HCT116 (cell line): ENCODE measurements around the gene TUBA4A. TPM values are rescaled to one million over a fixed set of nuclear protein-coding genes. Genes with fewer than 3 reads are reported as not detected.
A peak's percentile ranks its signal among the peaks of the same experiment; 100 is the strongest.

Experiments used
- ATAC-seq: fragments of 200-7000 bp; cut with Tn5 transposase; 2 replicates; pipeline ENCODE4 v1.9.1; 2020; ENCODE audit warnings: mild to moderate bottlenecking, moderate library complexity
- BruUV-seq: library from RNA; stranded (reverse); fragments of 400-500 nt; replicated peaks from 2 replicates; lab custom pipeline; 2021; lab: Mats Ljungman, UMichigan
- CTCF ChIA-PET: fragments of 300-600 bp; sonication (Branson Sonifier 250); formaldehyde crosslinking; loops from one replicate; lab custom pipeline; 2021; ENCODE audit warnings: antibody characterized with exemption; lab: Charles Lee
- POLR2A ChIA-PET: fragments of 300-600, 350-600 bp; sonication (Branson Sonifier 250); formaldehyde crosslinking; loops from one replicate; lab custom pipeline; 2021; ENCODE audit warnings: antibody characterized with exemption; lab: Charles Lee
- RAD21 ChIA-PET, 2 experiments: fragments of 300-600 bp; sonication (Branson Sonifier 250); formaldehyde crosslinking; loops; one replicate each; lab custom pipeline; 2023; ENCODE audit warnings: low total read pairs in 2 of 2; ENCODE audit not compliant: uncharacterized antibody in 2 of 2, unreplicated experiment in 2 of 2, low non-redundant PET in 1 of 2; lab: Charles Lee
- DNase-seq: peaks from one replicate; pipeline ENCODE4 v3.0.0-alpha.2; 2010; ENCODE audit warnings: low read depth, low spot score
- H2AFZ ChIP-seq: fragments of 200-600 bp; shearing (Covaris generic), sonication (generic); 2 replicates; pipeline ENCODE4 v1.6.1; 2017; ENCODE audit warnings: low read depth, mixed run types, mixed read lengths, antibody characterized with exemption, low read length; ENCODE audit not compliant: poor library complexity, severe bottlenecking
- H3K27ac ChIP-seq: 2 replicates; pipeline ENCODE4 v1.5.1; 2012; ENCODE audit warnings: low read depth, low read length
- H3K27me3 ChIP-seq: fragments of 200-600 bp; sonication (generic); 2 replicates; pipeline ENCODE4 v1.6.1; 2016; ENCODE audit warnings: mixed run types, low read length, mixed read lengths; ENCODE audit not compliant: insufficient read depth
- H3K36me3 ChIP-seq, 2 experiments: fragments of 200-500 bp in 1 of 2; fragments of 200-600 bp in 1 of 2; sonication (Bioruptor generic) in 1 of 2; sonication (generic) in 1 of 2; 2 replicates each; pipeline versions ENCODE4 v1.5.1 to v1.6.1; 2014 to 2016; ENCODE audit warnings: low read length in 2 of 2, inconsistent platforms in 1 of 2, mixed read lengths in 1 of 2, mixed run types in 1 of 2; ENCODE audit not compliant: insufficient read depth in 2 of 2, control insufficient read depth in 1 of 2
- H3K4me1 ChIP-seq, 2 experiments: fragments of 200-600 bp in 1 of 2; sonication (generic) in 1 of 2; 2 replicates each; pipeline versions ENCODE4 v1.5.1 to v1.6.1; 2012 to 2017; ENCODE audit warnings: low read length in 2 of 2, inconsistent platforms in 1 of 2, mild to moderate bottlenecking in 1 of 2, mixed read lengths in 1 of 2, mixed run types in 1 of 2, moderate library complexity in 1 of 2; ENCODE audit not compliant: insufficient read depth in 2 of 2, control insufficient read depth in 1 of 2
- H3K4me2 ChIP-seq: fragments of 200-600 bp; sonication (generic); 2 replicates; pipeline ENCODE4 v1.6.1; 2017; ENCODE audit warnings: mixed run types, low read length, mixed read lengths
- H3K4me3 ChIP-seq, 2 experiments: fragments of 200-600 bp in 1 of 2; sonication (generic) in 1 of 2; replicated peaks in 1 of 2; 2 replicates each; pipeline ENCODE4 v1.5.1; 2011 to 2016; ENCODE audit warnings: low read length in 2 of 2, control low read depth in 1 of 2, low read depth in 1 of 2, mild to moderate bottlenecking in 1 of 2, mixed read lengths in 1 of 2, mixed run types in 1 of 2
- H3K79me2 ChIP-seq: fragments of 200-600 bp; sonication (generic); 2 replicates; pipeline ENCODE4 v1.6.1; 2017; ENCODE audit warnings: mild to moderate bottlenecking, mixed run types, low read length, moderate library complexity, mixed read lengths; ENCODE audit not compliant: insufficient read depth
- H3K9ac ChIP-seq: fragments of 200-600 bp; sonication (generic); 2 replicates; pipeline ENCODE4 v1.6.1; 2016; ENCODE audit warnings: low read length, mixed read lengths
- H3K9me2 ChIP-seq: fragments of 200-600 bp; sonication (generic), shearing (Covaris generic); 2 replicates; pipeline ENCODE4 v1.6.1; 2017; ENCODE audit warnings: mixed run types, mild to moderate bottlenecking, moderate library complexity; ENCODE audit not compliant: insufficient read depth
- H3K9me3 ChIP-seq, 2 experiments: fragments of 200-500 bp in 1 of 2; fragments of 200-600 bp in 1 of 2; sonication (Bioruptor generic) in 1 of 2; sonication (generic) in 1 of 2; 2 replicates each; pipeline ENCODE4 v1.6.1; 2014 to 2017; ENCODE audit warnings: low read length in 2 of 2, mixed read lengths in 2 of 2, inconsistent platforms in 1 of 2, low read depth in 1 of 2, mild to moderate bottlenecking in 1 of 2, mixed run types in 1 of 2, moderate library complexity in 1 of 2; ENCODE audit not compliant: control insufficient read depth in 1 of 2, insufficient read depth in 1 of 2
- H4K20me1 ChIP-seq: fragments of 200-600 bp; sonication (generic), shearing (Covaris generic); 2 replicates; pipeline ENCODE4 v1.6.1; 2017; ENCODE audit warnings: mixed run types, mild to moderate bottlenecking, moderate library complexity; ENCODE audit not compliant: insufficient read depth
- ATF3 ChIP-seq: IDR thresholded peaks from 2 replicates; pipeline ENCODE4 v1.6.1; 2012
- CEBPB ChIP-seq: IDR thresholded peaks from 2 replicates; pipeline ENCODE4 v1.6.1; 2012; ENCODE audit warnings: low read depth
- EGR1 ChIP-seq: IDR thresholded peaks from 2 replicates; pipeline ENCODE4 v1.6.1; 2012; ENCODE audit warnings: low read depth
- EZH2phosphoT487 ChIP-seq: fragments of 200-600 bp; IDR thresholded peaks from 2 replicates; pipeline ENCODE4 v1.6.1; 2018; ENCODE audit warnings: antibody characterized with exemption, borderline replicate concordance
- JUND ChIP-seq: IDR thresholded peaks from 2 replicates; pipeline ENCODE4 v1.6.1; 2012
- MAX ChIP-seq: IDR thresholded peaks from 2 replicates; pipeline ENCODE4 v1.6.1; 2012
- POLR2A ChIP-seq: IDR thresholded peaks from 2 replicates; pipeline ENCODE4 v1.7.0; 2011; ENCODE audit warnings: borderline replicate concordance; ENCODE audit not compliant: insufficient read depth, insufficient read length; ENCODE audit errors: extremely low read depth
- SP1 ChIP-seq: IDR thresholded peaks from 2 replicates; pipeline ENCODE4 v1.6.1; 2012; ENCODE audit warnings: low read depth
- SRF ChIP-seq: IDR thresholded peaks from 2 replicates; pipeline ENCODE4 v1.6.1; 2012; ENCODE audit warnings: low read depth
- TCF7L2 ChIP-seq: IDR thresholded peaks from 2 replicates; pipeline ENCODE4 v1.7.0; 2011; ENCODE audit warnings: borderline replicate concordance, inconsistent platforms; ENCODE audit not compliant: insufficient read depth, insufficient read length; ENCODE audit errors: extremely low read depth
- ZNF274 ChIP-seq: fragments of 200-500 bp; sonication (Bioruptor generic); IDR thresholded peaks from 2 replicates; pipeline ENCODE4 v1.6.1; 2014; ENCODE audit warnings: mild to moderate bottlenecking, low read depth, low read length, inconsistent platforms
- intact Hi-C: fragments of 100-400 bp; cut with micrococcal nuclease; formaldehyde crosslinking; loops from 2 replicates; pipeline ENCODE4 v1.10.0; 2022
- total RNA-seq: library from RNA; stranded (reverse); gene quantifications from one replicate; pipeline ENCODE4 v1.2.1, GENCODE V29; 2021; ENCODE audit not compliant: unreplicated experiment

The TUBA4A gene
- total RNA-seq, 1 experiment from 2014 or later: 32.7 TPM

- BruUV-seq: no TSS peak
- POLR2A ChIA-PET: no interaction called here
- no peak for ATAC-seq
- no peak overlapping the region for H3K4me3 ChIP-seq
- H3K27me3 ChIP-seq: no peaks in the 10 kb centered on the region
- TF ChIP-seq JUND: no peak
- no peak for TF ChIP-seq SP1
- no peak for TF ChIP-seq SRF
- TF ChIP-seq POLR2A: no peak
- no peak for TF ChIP-seq TCF7L2
- no peak for TF ChIP-seq ZNF274
- TF ChIP-seq ATF3: no peak
- no peak for TF ChIP-seq EZH2phosphoT487
- no peak for TF ChIP-seq EGR1
- TF ChIP-seq CEBPB: no peak
- TF ChIP-seq MAX: no peak
- TF ChIP-seq, all 23 proteins: peak for 0
- Histone ChIP-seq H4K20me1 (no peaks in the 10 kb centered on the region), H3K79me2 (no peaks in the 10 kb centered on the region), H2AFZ (no peak overlapping the region), H3K36me3 (no peaks in the 10 kb centered on the region), H3K27ac (no peak overlapping the region), H3K4me1 (peaks cover 16 to 23% of the 10 kb centered on the region in 2 experiments), H3K9ac (no peak overlapping the region), H3K4me2 (peak overlapping the region; percentile 41; the same call in 1 of the 2 replicates), H3K9me3 (no peaks in the 10 kb centered on the region), H3K9me2 (no peaks in the 10 kb centered on the region)
- RAD21 ChIA-PET: no interaction called here
- CTCF ChIA-PET: interaction anchor here (1.0 kb wide), 1 partner anchor 10 kb away, joined by 3 read pairs; the partner anchor contains the start of gene DNAJB2
- DNase-seq: no peak
- intact Hi-C loops: no loop called here
Observed at GRCh38 chr2:219289537-219290361, 36.0 kb upstream of the TUBA4A start.
